PFSK-1 (cell line): Measurements from ENCODE around the gene IRF4.

Experiments used
- FOXP2 ChIP-seq: optimal IDR thresholded peaks from 2 replicates; pipeline ENCODE3; 2011; ENCODE audit warnings: borderline replicate concordance, control low read depth, inconsistent platforms; ENCODE audit not compliant: insufficient read depth; ENCODE audit errors: extremely low read length, extremely low read depth
- POLR2AphosphoS5 ChIP-seq: IDR thresholded peaks from 2 replicates; pipeline ENCODE4 v1.6.1; 2012; ENCODE audit warnings: low read depth, mild to moderate bottlenecking, control low read depth, low read length, moderate library complexity
- REST ChIP-seq, 2 experiments: IDR thresholded peaks; 2 replicates each; pipeline versions ENCODE4 v1.6.1 to v1.8.0; 2011 to 2012; ENCODE audit warnings: low read depth in 2 of 2, low read length in 2 of 2, control low read depth in 1 of 2, inconsistent platforms in 1 of 2, mild to moderate bottlenecking in 1 of 2, moderate library complexity in 1 of 2; ENCODE audit not compliant: insufficient read depth in 1 of 2
- SIN3A ChIP-seq: IDR thresholded peaks from 2 replicates; pipeline ENCODE4 v1.6.1; 2012; ENCODE audit warnings: mild to moderate bottlenecking, low read length, moderate library complexity, borderline replicate concordance; ENCODE audit not compliant: insufficient read depth
- TAF1 ChIP-seq: IDR thresholded peaks from 2 replicates; pipeline ENCODE4 v1.6.1; 2012; ENCODE audit warnings: low read length, control low read depth, borderline replicate concordance; ENCODE audit not compliant: insufficient read depth

Gene IRF4

GRCh38 chr6:403659-404655, 12.4 kb downstream of the IRF4 start:
- no peak for TF ChIP-seq POLR2AphosphoS5
- TF ChIP-seq FOXP2 = no peak
- TF ChIP-seq TAF1 = no peak
- no peak for TF ChIP-seq SIN3A
- TF ChIP-seq REST (IDR thresholded peaks at IDR 0.05; ENCODE audit: insufficient read depth in 1 of 2, low read depth in 2 of 2, low read length in 2 of 2) = no peak

- TF ChIP-seq SIN3A = no peak
- no peak for TF ChIP-seq POLR2AphosphoS5
- no peak for TF ChIP-seq REST (IDR thresholded peaks at IDR 0.05; ENCODE audit: insufficient read depth in 1 of 2, low read depth in 2 of 2, low read length in 2 of 2)
- TF ChIP-seq FOXP2 = no peak
- no peak for TF ChIP-seq TAF1
Measured at GRCh38 chr6:404685-405423, 13.3 kb downstream of the IRF4 start.

- no peak for TF ChIP-seq TAF1
Measured at GRCh38 chr6:408148-408547, 16.6 kb downstream of the IRF4 start.

- peak in 1 of 2 experiments; percentile 57; a peak in 1 of 4 replicates for TF ChIP-seq REST (IDR thresholded peaks at IDR 0.05; ENCODE audit: insufficient read depth in 1 of 2, low read depth in 2 of 2, low read length in 2 of 2)
- TF ChIP-seq FOXP2 = no peak
Measured at GRCh38 chr6:408599-409102, 17.1 kb downstream of the IRF4 start.

- TF ChIP-seq REST (IDR thresholded peaks at IDR 0.05; ENCODE audit: insufficient read depth in 1 of 2, low read depth in 2 of 2, low read length in 2 of 2) = no peak
- TF ChIP-seq POLR2AphosphoS5 = no peak
- no peak for TF ChIP-seq FOXP2
- no peak for TF ChIP-seq TAF1
- TF ChIP-seq SIN3A = no peak
Measured at GRCh38 chr6:409370-409972, 17.9 kb downstream of the IRF4 start.
